Superior temporal gyrus (tissue), 1 donor: ENCODE measurements around the gene CCT8.
A peak's percentile ranks its signal among the peaks of the same experiment; 100 is the strongest.
"Not testable (repeated sequence)": the region's sequence is repeated elsewhere in the genome, so short reads cannot be mapped to it uniquely, and the experiment has no call there.

Source experiments
- DNase-seq: peaks from one replicate; pipeline ENCODE4 v3.0.0-alpha.2; 2016; ENCODE audit errors: extremely low spot score

Gene CCT8

DNA sequence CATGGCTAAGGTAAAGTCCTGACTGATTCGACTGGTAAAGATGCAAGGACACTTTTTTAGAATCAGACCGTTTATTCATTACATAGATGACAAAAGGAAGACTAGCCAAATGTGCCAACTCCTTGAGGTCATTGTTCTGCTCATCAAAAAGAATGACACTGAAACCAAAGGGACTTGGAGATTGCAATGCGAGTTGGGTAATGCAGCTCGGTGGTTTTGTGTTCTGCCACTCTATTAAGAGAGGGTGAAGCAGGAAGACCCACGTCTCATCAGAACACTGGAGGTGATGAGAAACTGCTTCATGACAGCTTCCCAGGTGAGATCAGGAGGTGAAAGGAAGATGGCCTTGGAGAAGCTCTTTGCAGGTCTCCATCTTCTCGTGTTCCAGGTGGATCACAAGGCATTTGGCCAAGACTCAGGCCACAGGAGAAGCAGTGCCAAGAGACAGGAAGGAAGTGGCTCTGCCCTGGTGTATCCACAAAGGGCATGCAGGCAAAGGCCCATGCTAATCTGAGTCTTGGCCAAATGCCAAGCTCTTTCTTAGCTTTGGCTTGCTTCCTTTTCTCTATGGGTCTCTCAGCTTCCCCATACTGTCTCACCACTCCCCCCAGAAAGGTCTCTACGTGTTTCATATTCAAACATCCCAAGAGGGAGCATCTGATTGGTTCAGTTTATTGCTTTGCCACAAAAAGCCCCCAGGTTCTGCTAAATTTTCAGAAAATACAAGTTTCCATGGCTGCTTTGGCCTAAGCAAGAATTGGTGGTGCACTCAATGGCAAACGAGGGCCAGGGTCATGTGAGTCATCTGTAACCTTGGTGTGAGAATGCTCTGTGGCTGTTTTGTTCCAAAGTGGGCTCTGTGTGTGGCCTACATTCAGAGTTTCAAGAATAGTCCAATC lies 5.7 kb upstream of the CCT8 start:
- no peak for DNase-seq

DNA sequence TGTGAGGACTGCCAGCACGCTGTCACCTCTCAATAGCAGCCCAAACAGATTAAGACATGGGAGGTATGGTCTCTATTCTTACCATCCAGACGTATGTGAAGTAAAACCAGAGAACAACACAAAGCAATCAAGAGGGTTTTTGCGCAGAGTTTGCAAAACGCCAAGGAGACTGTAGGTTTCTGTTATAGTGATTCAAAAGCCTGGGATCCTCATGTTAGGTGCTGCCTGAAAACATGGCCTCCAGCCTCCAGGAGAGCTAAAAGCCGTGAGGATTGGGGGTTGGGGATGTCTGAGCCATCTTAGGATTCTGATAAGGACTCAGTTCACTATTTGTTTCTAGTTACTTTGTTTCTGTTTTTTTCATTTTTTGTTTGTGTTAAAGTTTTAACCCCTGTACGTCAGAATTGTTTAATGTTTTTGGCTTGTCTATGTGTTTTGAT lies 4.2 kb upstream of the CCT8 start:
- DNase-seq: peak; percentile 36

DNA sequence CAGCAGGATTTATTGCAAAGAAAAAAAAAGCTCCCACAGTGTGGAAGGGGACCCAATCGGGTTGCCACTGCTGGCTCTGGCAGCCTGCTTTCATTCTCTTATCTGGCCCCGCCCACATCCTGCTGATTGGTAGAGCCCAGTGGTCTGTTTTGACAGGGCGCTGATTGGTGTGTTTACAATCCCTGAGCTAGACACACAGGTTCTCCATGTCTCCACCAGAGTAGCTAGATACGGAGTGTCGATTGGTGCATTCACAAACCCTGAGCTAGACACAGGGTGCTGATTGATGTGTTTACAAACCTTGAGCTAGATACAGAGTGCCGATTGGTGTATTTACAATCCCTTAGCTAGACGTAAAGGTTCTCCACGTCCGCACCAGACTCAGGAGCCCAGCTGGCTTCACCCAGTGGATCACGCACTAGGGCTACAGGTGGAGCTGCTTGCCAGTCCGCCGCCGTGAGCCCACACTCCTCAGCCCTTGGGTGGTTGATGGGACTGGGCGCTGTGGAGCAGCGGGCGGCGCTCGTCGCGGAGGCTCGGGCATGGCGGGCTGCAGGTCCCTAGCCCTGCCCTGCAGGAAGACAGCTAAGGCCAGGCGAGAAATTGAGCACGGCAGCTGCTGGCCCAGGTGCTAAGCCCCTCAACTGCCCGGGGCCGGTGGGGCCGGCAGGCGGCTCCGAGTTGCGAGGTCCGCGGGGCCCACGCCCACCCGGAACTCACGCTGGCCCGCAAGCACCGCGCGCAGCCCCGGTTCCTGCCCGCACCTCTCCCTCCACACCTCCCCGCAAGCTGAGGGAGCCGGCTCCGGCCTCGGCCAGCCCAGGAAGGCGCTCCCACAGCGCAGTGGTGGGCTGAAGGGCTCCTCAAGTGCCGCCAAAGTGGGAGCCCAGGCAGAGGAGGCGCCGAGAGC lies 3.5 kb upstream of the CCT8 start:
- DNase-seq: not testable (repeated sequence)

DNA sequence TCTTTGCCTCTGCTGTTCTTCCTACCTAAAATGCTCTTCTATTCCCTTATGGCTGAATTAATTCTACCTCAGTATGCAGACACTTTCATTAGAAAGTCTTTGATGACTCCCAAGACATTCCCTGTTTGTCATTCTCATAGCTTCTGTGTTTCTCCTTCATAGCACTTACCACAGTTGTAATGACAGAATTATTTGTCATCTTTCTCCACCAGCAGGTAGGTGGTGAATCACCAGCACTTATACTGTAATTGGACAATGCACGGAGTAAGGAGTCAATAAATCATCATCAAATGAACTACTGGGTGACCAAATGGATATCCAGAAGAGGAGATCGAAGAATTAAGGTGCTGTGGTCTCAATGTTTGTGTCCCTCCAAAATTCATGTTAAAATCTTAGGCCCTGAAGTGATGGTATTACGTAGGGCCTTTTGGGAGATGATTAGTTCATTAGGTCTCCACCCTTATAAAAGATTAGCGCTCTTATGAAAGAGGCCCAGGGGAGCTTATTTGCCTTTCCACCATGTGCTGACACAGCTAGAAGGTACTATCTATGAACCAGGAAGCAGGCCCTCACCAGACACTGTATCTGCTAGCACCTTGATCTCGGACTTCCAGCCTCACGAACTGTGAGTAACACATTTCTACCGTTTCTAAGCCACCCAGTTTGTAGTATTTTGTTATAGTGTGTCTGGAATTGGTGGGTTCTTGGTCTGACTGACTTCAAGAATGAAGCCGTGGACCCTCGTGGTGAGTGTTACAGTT lies 2.4 kb upstream of the CCT8 start:
- no peak for DNase-seq

DNA sequence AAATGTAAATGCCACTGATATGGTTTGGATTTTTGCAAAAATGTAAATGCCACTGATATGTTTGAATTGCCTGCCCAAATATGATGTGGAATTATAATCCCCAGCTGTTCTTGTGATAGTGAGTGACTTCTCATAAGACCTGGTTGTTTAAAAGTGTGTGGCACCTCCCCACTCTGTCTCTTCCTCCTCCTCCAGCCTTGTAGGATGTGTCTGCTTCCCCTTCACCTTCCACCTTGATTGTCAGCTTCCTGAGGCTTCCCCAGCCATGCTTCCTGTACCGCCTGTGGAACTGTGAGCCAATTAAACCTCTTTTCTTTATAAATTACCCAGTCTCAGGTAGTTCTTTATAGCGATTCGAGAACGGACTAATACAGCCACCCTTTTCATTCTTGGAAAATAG lies 1.3 kb upstream of the CCT8 start:
- no peak for DNase-seq

DNA sequence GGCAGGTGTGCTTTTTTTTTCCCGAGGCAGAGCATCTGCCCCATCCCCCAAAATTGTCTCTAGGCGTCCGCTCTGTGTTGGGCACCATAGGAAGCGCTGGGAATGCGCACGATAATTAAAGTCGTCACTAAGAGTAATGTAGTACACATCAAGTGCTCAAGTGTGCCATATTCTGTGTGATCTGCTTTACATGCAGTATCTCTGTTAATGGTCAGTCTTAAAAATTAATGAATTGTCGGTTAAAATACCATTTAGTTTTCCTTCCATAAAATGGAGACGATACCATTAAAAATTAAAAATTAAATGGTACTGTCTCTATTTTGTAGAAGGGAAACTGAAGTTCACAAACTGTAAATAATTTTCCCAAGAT lies 544 bp upstream of the CCT8 start:
- no peak for DNase-seq

DNA sequence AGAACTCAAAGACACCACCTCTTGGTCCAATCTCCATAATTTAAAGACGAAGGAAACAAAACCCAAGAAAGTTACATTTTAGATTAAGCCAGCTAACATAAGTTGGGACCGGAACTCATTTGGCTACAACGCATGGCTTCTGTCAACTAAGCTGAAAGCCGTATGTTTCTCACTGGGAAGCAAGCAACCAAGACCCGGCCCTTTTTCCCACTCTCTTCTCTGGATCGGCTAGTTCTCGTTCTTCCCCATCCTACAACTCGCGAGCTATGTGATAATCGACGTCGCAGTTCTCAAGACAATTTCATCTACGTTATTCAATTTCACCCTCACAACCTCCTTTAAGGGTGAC lies 601 bp downstream of the CCT8 start:
- no peak for DNase-seq

DNA sequence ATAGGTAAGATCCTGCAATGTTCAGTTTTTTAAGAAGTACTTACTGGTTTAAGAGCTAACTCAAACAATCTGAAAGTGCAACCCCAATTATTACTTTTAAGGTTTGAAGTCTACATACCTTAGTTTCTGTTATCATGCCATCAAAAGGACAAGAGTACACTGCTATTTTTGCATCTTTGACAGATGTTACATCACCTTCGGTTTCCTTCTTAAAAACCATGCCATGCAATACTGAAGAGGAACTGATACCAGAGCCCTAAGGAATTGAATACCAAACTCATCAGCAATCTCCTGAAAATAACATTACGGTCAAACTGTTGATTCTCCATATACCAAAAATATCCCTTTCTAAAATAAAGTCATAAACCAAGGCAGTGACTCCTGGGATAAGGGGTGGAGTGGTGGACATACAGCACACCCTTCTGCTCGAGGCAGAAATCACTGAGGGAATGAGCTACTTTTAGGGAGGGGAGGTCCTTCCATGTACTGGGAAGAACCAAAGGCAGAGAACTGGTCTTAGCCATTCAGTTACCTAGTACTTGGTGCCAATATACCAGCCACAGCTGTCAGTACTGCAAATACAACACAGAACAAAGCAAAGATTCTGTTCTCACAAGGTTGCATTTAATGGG lies 8.5 kb downstream of the CCT8 start:
- no peak for DNase-seq

DNA sequence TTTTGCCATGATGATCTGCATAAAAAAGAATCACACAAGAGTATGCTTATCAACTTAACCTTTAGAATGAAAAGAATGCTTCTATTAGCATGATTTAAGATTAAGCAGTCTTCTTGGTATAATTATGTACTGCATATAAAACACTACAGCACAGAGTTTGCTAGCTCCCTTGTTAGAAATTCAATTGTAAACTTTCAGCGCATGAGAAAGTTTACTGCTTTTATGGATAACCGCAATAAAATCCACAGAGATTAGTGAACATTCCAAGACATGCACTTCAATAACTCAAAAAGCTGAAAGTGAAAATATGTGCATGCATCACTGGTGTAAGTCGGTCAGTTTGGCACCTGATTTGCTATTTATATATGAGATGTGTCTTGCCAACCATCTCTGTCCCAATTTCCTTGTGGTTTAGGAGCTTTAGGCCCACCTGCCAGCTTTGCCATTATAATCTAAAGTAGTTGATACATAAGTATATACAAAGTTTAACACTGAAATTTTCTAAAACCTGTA lies 16.9 kb downstream of the CCT8 start:
- no peak for DNase-seq

DNA sequence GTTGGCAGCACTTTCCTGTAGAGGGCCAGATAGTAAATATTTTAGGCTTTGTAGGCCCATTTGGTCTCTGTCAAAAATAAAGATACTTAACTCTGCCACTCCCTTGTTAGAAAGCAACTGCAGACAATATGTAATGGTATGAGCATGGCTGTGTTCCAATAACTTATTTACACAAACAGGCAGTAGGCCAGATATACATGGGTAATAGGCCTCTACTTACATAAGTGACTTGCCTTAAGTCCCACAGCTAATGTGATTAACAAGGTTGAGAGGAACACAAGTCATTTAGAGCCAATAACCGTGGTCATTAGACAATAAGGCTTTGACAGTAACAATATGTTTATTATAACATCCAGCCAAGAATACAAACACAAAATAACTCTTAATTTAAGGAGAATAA lies 17.4 kb downstream of the CCT8 start:
- DNase-seq: no peak

DNA sequence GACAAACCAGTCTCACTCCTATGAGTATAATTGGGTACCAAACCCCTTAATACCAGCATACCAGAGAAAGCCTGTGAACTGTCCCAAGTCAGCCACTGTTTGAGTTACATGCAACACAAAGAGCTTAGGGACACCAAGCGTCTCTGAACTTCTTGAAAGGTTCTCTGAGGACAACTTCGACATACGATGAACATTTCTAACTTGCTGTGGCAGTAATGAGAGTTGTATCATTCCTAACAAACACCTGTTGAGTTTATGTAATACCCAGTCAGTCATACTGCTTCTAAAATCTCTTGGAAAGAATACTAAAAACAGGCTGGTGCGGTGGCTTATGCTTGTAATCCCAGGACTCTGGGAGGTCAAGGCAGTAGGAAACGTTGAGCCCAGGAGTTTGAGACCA lies 18.4 kb downstream of the CCT8 start:
- no peak for DNase-seq

DNA sequence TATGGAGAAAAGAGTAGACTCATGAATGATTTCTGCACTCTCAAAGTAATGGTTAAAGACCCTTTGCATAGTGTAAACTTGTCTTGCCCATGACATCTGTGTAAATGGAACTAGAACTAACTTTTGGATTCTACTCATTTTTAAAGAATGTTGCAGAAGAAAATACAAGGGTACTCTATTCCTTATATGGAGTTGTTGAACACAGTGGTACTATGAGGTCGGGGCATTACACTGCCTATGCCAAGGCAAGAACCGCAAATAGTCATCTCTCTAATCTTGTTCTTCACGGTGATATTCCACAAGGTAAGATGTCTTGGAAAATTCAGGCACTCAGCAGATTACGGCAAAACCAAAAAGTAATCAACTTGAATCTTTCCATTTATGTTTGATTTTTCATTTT lies 19.8 kb downstream of the CCT8 start:
- DNase-seq: no peak

DNA sequence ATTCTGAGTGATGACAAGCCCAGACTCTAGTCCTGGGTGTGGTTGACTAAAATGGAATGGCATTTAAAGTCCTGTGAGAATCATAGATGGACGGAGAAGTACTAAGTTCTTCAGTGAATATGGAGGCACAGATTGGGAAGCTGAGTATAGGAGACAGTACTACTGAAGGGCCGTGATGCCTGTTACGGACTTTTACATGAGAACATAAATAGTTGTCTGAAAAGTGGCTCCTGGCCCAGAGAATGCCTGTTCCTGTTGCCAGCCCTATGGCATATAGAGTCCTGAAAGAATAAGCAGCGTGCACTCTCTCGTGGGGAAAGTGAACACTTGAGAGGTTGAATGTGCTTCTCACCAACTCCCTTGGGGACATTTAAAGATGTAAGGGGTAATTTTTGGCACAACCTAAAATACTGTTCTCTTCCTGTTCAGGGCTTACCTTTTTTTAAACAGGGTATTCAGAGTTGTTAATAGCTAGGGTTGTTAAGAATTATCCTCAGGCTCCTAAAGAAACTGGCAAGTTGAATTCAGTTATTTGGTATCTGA lies 20.4 kb downstream of the CCT8 start:
- DNase-seq: no peak

DNA sequence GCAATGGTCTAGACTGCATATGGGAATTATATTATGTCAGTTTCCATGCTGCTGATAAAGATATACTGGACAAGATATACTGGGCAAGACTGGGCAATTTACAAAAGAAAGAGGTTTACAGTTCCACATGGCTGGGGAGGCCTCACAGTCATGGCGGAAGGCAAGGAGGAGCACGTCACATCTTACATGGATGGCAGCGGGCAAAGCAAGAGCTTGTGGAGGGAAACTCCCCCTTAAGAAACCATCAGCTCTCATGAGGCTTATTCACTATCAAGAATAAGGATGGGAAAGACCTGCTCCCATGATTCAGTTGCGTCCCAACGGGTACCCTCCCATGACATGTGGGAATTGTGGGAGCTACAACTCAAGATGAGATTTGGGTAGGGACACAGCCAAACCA lies 21.2 kb downstream of the CCT8 start:
- no peak for DNase-seq

DNA sequence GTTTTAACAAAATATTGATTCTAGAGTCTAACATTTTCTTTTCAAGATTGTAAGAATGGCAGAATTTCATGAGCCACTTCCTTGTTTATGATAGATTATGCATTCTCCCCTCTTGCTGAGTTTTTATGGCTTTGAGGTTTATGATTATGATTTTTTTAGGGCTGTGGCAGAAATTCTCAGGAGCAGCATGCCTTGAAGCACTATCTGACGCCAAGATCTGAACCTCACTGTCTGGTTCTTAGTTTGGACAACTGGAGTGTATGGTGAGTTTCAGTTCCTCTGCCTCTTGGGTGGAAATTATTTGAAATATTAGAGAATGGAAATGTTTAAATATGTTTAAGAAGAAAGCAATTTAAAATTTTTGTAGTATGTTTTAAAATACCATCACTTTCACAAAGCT lies 38.8 kb downstream of the CCT8 start:
- no peak for DNase-seq

DNA sequence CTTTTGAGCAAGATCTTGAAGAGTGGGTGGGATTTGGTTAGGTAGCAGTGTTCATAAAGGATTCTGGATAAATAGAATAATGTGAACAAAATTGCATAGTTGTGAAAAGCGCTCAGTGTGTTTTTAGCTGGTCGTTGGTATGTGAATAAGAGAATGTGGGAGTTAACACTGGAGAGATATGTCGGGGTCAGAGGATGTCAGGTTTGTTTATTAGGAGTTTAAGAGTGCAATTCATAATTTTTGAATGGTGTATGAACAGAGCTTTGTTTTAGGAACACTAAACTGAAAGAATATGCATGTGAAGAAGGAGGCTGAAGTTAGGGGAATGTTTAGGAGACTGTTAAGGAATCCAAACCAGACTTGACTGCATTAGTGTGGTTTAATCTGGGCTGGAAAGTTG lies 39.6 kb downstream of the CCT8 start:
- DNase-seq: no peak

DNA sequence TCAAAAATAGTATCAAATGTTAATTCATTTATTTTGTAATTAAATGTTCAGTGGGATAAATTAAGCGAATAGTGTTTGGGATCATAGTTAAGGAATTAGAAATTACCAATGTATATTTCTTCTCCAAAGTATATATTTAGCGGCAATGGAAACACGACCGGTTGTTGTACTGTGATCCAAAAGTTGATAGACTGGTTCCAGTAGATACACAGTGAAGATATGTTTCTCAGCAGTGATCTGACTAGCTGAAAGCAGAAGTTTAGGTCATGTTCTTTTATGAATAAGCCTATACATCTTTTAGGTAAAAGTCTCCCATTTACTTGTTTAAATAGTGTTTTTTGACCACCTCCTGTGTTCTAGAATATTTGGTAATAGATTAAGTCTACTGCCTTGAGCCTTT lies 40.1 kb downstream of the CCT8 start:
- DNase-seq: no peak

DNA sequence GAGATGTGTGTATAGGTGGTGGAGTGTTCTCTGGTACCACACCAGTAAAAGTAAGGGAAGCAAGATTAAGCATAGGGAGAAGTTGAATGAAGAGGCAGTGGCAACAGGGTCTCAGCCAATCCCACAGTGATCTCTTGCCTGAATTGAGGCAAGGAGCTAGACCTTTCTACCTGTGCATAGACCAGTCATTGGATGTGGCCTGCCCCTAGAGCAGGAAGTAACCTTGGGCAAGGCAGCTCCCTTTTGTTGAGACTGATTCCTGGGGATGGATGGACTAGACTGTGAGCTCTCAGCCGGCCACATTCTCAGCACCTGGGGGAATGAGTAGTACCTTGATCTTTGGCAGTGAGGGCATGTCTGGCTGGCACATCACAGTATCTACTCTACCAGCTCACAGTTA lies 42.5 kb downstream of the CCT8 start:
- no peak for DNase-seq

DNA sequence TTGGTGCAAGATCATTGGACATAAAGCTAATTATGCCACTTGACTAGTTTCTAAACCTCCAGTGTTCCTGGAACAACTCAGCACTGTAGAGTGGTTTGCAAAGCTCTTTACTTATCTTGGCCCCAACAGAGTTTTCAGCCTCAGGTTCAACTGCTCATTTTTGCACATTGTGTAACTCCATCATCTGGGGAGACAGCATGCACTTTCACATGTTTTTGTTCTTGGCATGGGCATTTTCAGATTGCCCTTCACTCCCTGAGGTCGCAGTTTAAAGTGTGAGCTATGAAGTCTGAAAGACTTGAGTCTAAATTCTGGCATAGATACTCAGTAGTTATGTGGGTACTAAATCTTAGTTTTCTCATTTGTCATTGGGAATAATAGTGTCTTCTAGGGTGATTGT lies 43.9 kb downstream of the CCT8 start:
- DNase-seq: no peak

DNA sequence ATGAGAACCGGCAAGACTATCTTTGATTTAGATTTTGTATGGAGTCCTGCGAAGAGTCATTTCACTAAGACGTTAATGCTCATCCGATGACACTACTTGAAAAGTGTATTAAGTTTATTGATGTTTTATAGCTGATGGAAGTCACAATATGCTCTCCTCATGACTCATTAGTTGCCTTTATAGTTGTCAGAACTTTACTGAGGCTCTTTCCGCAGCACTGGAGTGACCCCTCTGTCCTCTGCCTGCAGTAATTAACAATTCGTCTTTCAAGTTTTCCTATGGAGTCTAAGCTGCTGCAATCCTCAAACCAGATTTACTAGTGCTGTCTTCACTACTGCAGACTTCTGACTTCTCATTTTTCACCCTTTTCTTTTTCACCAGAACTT lies 48.1 kb downstream of the CCT8 start:
- no peak for DNase-seq
